NCI-H524 treated with DMSO at 0.1 percent for 48 hours (cell line): Measurements from ENCODE around the gene ANKS4B.
"Not testable (repeated sequence)": the region's sequence is repeated elsewhere in the genome, so short reads cannot be mapped to it uniquely, and the experiment has no call there.

Source experiments
- DNase-seq: peaks from one replicate; lab custom pipeline; 2025; lab: John Stamatoyannopoulos, UW

The ANKS4B gene

GRCh38 chr16:21262779-21263639 is 29.5 kb downstream of the ANKS4B start:
- DNase-seq: no peak

GRCh38 chr16:21263640-21264570 is 30.4 kb downstream of the ANKS4B start:
- no peak for DNase-seq

GRCh38 chr16:21264571-21265036 is 31.1 kb downstream of the ANKS4B start:
- DNase-seq: no peak

- DNase-seq: no peak
Observed at GRCh38 chr16:21265104-21265837, 31.8 kb downstream of the ANKS4B start.

- no peak for DNase-seq
Observed at GRCh38 chr16:21267298-21267697, 33.8 kb downstream of the ANKS4B start.

- DNase-seq: no peak
Observed at GRCh38 chr16:21268236-21268635, 34.7 kb downstream of the ANKS4B start.

GRCh38 chr16:21272253-21272652 is 38.8 kb downstream of the ANKS4B start:
- no peak for DNase-seq

GRCh38 chr16:21272763-21273162 is 39.3 kb downstream of the ANKS4B start:
- DNase-seq: not testable (repeated sequence)

GRCh38 chr16:21274172-21274726 is 40.8 kb downstream of the ANKS4B start:
- no peak for DNase-seq

- DNase-seq: no peak
Observed at GRCh38 chr16:21275529-21275928, 42.0 kb downstream of the ANKS4B start.

- DNase-seq: no peak
Observed at GRCh38 chr16:21276090-21276489, 42.6 kb downstream of the ANKS4B start.

GRCh38 chr16:21277045-21277926 is 43.8 kb downstream of the ANKS4B start:
- no peak for DNase-seq

- no peak for DNase-seq
Observed at GRCh38 chr16:21277927-21278706, 44.6 kb downstream of the ANKS4B start, which contains the start of gene CRYM. Gene CRYM (minus strand): TSS chr16:21278290. CDS start chr16:21278251, 39 bp downstream.

GRCh38 chr16:21279501-21279900 is 46.0 kb downstream of the ANKS4B start:
- DNase-seq: no peak

- no peak for DNase-seq
Observed at GRCh38 chr16:21281698-21282389, 48.3 kb downstream of the ANKS4B start.

- peak; percentile 7 for DNase-seq
Observed at GRCh38 chr16:21283521-21284289, 50.2 kb downstream of the ANKS4B start.

GRCh38 chr16:21284414-21284813 is 50.9 kb downstream of the ANKS4B start:
- no peak for DNase-seq

GRCh38 chr16:21285314-21285713 is 51.8 kb downstream of the ANKS4B start:
- DNase-seq: no peak
